GM19397 (cell line): ENCODE measurements around the gene MRPL41.
"Not testable (repeated sequence)": the region's sequence is repeated elsewhere in the genome, so short reads cannot be mapped to it uniquely, and the experiment has no call there.

ENCODE experiments used
- ATAC-seq: cut with Tn5 transposase; IDR thresholded peaks from one replicate; pipeline ENCODE4 v1.9.1; 2021; ENCODE audit warnings: mild to moderate bottlenecking, moderate library complexity; ENCODE audit not compliant: unreplicated experiment

The MRPL41 gene

GRCh38 chr9:137550958-137551263, 768 bp upstream of the MRPL41 start:
- not testable (repeated sequence) for ATAC-seq

- ATAC-seq = no peak
These were observed 516 bp downstream of the MRPL41 start for GRCh38 chr9:137552022-137552768.

DNA sequence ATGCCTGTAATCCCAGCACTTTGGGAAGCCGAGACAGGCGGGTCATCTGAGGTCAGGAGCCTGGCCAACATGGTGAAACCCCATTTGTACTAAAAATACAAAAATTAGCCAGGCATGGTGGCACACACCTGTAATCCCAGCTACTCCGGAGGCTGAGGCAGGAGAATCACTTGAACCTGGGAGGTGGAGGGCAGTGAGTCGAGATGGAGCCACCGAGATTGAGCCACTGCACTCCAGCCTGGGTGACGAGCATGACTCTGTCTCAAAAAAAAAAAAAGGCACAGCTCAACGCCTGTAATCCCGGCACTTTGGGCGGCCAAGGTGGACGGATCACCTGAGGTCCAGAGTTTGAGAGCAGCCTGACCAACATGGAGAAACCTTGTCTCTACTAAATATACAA, 2.0 kb downstream of the MRPL41 start:
- not testable (repeated sequence) for ATAC-seq

GRCh38 chr9:137554349-137554748, 2.7 kb downstream of the MRPL41 start:
- no peak for ATAC-seq

DNA sequence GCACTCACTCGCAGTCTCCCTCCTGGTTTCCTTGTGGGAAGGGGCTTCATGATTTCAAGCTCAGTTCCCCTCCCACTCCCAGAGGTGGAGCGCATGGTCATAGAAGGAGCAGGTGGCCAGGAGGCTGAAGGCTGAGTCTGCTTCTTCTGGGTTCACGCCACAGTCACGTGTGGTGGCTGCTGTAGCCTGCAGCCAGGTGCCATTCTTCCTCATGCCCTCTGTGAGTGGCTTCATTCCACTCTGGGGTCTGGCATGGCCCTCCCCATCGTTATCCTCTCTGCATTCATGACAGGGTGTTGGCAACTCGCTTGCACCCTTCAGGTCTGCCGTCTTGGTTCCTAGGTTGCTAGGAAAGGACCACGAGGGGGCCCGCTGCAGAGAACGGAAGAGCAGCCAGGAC, 3.5 kb downstream of the MRPL41 start:
- ATAC-seq = no peak

DNA sequence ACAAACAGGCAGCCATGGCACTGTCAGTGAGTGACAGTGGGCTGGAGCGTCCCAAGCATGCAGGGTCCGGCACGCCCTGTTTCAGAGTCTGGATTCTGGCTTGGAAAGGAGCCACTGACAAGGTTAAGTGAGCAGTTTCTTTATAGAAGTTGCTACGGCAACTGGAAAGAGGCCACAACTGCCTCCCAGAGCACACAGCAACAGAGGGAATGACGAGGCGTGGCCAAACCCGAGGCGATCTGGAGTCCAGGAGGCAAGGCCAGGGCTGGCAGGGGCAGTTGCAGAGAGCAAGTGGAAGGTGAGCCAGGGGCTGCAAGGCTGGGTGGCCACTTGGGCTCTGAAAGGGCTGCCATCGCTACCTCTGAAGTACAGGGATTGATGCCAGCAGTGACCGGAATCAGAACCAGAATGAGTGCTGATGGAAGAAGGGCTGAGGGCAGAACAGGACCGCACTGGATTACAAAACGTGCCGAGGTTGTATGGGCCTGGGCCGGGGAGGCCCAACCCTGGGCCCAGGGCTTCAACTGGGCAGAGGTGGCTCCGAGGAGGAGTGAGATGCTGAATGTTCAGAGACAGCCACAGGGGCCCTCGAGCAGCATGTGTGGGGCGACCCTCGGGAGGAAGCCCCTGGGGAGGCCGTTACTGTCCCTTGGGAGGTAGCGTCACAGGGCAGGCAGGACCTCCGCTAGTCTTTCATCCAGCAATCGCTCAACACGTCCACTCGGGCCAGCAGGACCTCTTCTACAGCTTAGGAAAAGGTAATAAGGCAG, 4.6 kb downstream of the MRPL41 start:
- ATAC-seq = no peak

DNA sequence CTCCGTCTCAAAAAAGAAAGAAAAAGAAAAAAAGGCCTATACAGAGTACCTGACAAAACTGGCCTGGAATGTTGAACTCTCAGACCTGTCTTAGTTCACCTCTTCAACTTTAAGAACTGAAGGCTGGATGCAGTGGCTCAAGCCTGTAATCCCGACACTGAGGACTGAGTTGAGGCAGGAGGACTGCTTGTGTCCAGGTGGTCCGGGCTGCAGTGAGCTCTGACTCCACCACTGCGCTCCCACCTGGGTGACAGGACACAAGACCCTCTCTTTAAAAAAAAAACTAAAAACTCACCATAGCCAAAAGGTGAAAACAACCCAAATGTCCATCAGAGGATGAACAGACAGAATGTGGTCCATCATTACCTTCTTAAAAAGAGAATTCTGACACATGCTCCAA, 6.4 kb downstream of the MRPL41 start:
- ATAC-seq = no peak

- ATAC-seq = no peak
These were observed 12.5 kb downstream of the MRPL41 start for GRCh38 chr9:137564134-137564533.

DNA sequence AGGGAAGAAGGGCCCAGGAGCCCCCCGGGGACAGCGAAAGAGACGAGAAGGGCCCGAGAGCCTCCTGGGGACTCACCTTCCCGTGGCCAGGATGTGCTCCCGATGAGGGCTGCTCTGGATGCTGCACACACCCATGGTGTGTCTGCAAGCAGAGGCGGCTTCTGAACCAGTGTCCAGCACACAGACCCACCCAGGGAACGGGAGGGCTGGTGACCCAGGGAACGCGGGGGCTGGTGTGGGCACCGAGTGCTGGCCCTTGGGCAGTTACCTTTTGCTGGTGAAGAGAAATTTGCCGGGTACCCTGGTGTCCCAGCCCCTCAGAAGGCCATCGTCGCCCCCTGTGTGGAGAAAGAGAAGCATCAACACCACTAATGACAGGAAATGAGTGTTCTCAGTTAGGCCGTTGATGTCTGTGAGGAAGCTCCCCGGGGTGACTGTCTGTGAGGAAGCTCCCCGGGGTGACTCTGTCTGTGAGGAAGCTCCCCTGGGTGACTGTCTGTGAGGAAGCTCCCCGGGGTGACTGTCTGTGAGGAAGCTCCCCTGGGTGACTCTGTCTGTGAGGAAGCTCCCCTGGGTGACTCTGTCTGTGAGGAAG, 13.2 kb downstream of the MRPL41 start:
- ATAC-seq = no peak

- ATAC-seq = not testable (repeated sequence)
These were observed 16.8 kb downstream of the MRPL41 start for GRCh38 chr9:137568445-137568844.

GRCh38 chr9:137569609-137570203, 18.0 kb downstream of the MRPL41 start:
- ATAC-seq = no peak

- ATAC-seq = no peak
These were observed 18.9 kb downstream of the MRPL41 start for GRCh38 chr9:137570566-137570965.

GRCh38 chr9:137574192-137574591, 22.5 kb downstream of the MRPL41 start:
- no peak for ATAC-seq

DNA sequence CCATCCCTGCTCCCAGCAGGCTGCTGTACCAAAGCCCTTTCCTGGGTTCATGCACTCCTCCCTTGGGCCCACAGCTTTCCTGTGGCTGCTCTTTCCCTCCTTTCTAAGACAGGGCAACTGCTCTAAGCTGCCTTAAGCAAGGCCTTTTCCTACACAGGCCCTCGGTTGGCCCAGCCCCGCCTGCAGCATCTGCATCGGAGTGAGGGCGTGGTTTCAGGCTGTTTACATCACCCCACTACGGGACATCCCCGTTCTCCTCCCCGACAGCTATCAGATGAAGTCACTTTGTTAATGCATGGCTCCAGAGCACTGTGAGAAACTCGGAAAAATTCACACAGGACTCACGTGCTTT, 23.7 kb downstream of the MRPL41 start:
- no peak for ATAC-seq

DNA sequence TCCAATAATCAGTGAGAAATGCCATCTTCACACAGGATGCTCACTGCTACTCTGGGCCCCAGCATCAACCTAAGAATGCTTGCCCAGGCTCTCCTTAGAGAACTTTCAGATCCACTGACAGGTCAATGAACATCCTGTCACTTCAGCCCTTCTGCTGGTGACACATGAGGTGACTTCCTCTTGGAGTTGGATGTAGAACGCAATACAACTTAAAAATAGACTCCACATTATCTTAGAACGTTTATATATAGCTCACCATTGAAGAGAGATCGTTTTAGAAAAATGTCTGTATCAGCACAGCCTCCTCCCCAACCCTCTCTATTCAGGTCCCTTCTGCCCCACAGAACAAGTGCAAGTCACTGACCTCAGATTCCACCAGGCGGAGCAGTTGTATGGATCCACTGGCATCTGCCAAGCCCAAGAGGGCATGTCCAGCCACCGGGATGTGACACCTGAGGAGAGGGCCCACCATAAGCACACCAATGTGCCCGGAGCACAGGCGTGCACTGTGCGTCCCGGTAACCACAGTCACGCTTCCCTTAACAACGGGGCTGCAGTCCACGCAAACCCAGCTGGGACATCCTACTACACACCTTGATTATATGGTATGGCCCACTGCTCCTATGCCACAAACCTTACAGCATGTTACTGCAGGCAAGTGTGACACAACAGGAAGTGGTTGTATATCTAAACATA, 24.2 kb downstream of the MRPL41 start:
- ATAC-seq = no peak

GRCh38 chr9:137578518-137579258, 27.0 kb downstream of the MRPL41 start, which contains the start of gene DPH7:
Gene DPH7 (minus strand): TSS chr9:137578925. CDS start chr9:137578777, 148 bp downstream.
- peak; percentile 92 for ATAC-seq

- no peak for ATAC-seq
These were observed 27.6 kb downstream of the MRPL41 start for GRCh38 chr9:137579259-137579604.

DNA sequence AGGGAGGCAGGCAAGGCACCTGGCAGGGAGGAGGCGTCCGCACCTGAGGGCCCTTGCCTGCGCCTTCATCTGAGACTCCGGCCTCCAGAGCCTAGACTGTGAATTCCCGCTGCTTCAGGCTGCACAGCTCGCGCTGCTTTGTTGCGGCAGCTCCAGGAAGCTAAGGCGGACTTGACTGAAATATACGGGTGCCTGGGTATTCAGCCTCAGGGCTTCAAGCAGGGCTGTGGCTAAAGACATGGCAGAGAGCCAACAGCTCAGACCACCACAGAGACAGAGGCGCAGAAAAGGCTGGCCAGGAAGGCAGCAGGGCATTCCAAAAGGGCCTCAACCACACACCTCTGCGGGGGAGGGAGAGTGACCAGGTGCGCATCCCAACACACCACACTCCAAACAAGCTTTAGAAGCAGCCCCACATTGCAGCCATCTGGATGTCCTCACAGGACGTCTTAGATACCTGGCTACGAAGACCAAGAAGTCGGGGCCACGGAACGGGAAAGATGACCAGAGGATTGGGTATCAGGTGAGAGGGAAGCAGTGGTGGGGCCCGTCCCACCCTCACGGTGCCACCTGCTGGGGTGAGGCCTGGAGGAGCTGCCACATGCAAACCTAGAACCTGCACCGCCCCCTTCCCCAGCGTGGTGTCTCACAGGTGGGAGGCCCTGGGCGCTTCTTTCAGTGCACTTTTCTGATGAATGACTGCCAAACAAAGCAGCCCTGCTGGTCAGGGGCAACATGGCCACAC, 28.7 kb downstream of the MRPL41 start:
- ATAC-seq = no peak

DNA sequence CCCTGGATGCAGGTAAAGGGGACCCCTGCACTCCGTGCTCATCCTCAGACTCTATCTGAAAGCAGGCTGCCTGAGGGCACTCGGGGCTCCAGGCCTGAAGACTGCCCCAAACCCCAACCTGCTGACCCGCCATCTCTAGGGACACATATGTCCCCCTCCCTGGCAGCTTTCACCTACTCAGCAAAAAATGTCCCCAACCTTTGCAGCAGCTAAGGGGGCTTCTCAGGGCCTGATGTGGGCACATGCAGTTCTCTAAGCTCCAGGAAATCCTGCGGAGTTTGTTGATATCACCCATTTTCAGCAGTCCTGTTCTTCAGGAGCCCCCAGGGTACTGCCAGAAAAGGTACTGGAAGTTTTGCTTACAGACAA, 29.3 kb downstream of the MRPL41 start:
- no peak for ATAC-seq
